ENCODE measurements around the gene TRIM46.
"Not testable (repeated sequence)": the region's sequence is repeated elsewhere in the genome, so short reads cannot be mapped to it uniquely, and the experiment has no call there.

TRIM46 gene

GRCh38 chr1:155233502-155233901 lies 59.9 kb downstream of the TRIM46 start:
- not testable (repeated sequence) for DNase-seq
